ENCODE results near the gene GKN2.

The GKN2 gene

GRCh38 chr2:68992341-68992740 lies 39.6 kb upstream of the GKN2 start:
- no peak for DNase-seq (ENCODE audit: low read depth)
- TF ChIP-seq CTCF (conservative IDR thresholded peaks at IDR 0.05; ENCODE audit: low read depth, low read length), result no peak
- no peak overlapping the region for H3K4me3 ChIP-seq (ENCODE audit: low read depth, low read length)

GRCh38 chr2:68989035-68989434 lies 36.3 kb upstream of the GKN2 start:
- H3K4me3 ChIP-seq (ENCODE audit: low read depth, low read length), result no peak overlapping the region
- TF ChIP-seq CTCF (conservative IDR thresholded peaks at IDR 0.05; ENCODE audit: low read depth, low read length), result no peak
- DNase-seq (ENCODE audit: low read depth), result no peak

- no peak overlapping the region for H3K4me3 ChIP-seq (ENCODE audit: low read depth, low read length)
- no peak for TF ChIP-seq CTCF (conservative IDR thresholded peaks at IDR 0.05; ENCODE audit: low read depth, low read length)
- peak; percentile 23 for DNase-seq (ENCODE audit: low read depth)
Measured at GRCh38 chr2:68987021-68987503, 34.4 kb upstream of the GKN2 start.

- no peak overlapping the region for H3K4me3 ChIP-seq (ENCODE audit: low read depth, low read length)
- TF ChIP-seq CTCF (conservative IDR thresholded peaks at IDR 0.05; ENCODE audit: low read depth, low read length), result no peak
- DNase-seq (ENCODE audit: low read depth), result peak; percentile 33
Measured at GRCh38 chr2:68980956-68981355, 28.3 kb upstream of the GKN2 start.

- no peak for DNase-seq (ENCODE audit: low read depth)
- no peak for TF ChIP-seq CTCF (conservative IDR thresholded peaks at IDR 0.05; ENCODE audit: low read depth, low read length)
- no peak overlapping the region for H3K4me3 ChIP-seq (ENCODE audit: low read depth, low read length)
Measured at GRCh38 chr2:68978098-68978497, 25.4 kb upstream of the GKN2 start.

GRCh38 chr2:68977453-68977852 lies 24.8 kb upstream of the GKN2 start:
- no peak overlapping the region for H3K4me3 ChIP-seq (ENCODE audit: low read depth, low read length)

More at GRCh38 chr2:68977453-68977852, 24.8 kb upstream of the GKN2 start:
- DNase-seq (ENCODE audit: low read depth), result no peak
- TF ChIP-seq CTCF (conservative IDR thresholded peaks at IDR 0.05; ENCODE audit: low read depth, low read length), result no peak
